ENCODE measurements around the gene EPN1. TPM values are rescaled to one million over a fixed set of nuclear protein-coding genes. Genes with fewer than 3 reads are reported as not detected.

Gene EPN1
- total and polyA plus RNA-seq, 2 of the 13 experiments (the other 11 are each of a cell fraction or from before 2014, with no cell fraction given): 28.9 to 31.7 TPM

DNA sequence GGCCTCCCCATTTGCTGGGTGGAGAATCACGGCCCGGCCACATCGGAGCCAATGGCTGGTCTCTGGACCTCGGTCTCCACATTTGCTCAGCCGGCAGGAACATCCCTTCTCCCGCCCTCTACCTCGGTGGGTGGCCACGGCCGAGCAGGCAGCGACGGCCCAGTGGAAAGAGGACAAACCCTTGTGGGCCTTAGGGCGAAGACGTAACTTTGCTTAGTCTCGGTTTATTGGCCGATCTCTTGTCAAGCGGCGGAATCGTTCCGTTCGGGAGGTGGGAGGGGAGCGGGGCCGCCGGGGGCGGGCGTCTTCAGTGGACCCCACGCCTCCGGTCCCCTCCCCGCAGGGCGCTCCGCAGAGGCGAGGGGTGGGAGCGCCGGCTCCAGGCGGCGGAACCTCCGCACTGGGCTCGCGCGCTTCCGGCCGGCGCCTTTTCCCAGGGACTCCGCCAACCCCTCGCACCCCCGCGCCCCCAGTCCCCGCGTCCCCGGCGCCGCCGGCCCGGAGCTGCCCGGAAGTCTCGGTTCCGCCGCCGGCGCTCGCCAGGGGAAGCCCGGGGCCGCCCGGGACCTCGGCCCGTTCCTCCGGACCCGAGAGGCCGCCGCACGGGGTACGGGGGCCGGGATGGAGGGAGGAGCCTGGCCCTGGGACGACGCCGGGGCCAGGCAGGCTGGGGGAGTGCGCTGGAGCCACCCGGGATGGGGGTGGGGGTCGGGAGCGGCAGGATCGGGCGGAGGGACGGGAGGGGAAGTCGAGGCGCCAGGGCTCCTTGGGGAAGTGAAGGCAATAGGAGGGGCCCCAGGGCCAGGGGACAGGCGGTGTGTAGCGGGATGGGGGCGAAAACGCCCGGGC, 34.2 kb upstream of the EPN1 start, which contains the start of gene ZNF580 (continued):
- TF ChIP-seq ZNF724P (CRISPR knock-in tag; IDR thresholded peaks at IDR 0.05; ENCODE audit: borderline replicate concordance) (0 out of 2 replicates have a peak, but pooled peaks have one; percentile 8), ZNF251 (CRISPR knock-in tag; IDR thresholded peaks at IDR 0.05) (no peak), ZBTB3 (CRISPR knock-in tag; IDR thresholded peaks at IDR 0.05; ENCODE audit: borderline replicate concordance, low read depth) (peak; percentile 53; the same call in 1 of the 2 replicates), GABPB1 (CRISPR knock-in tag; IDR thresholded peaks at IDR 0.05) (peak; percentile 90), CEBPB (IDR thresholded peaks at IDR 0.05; ENCODE audit: borderline replicate concordance, low read depth, low read length) (no peak), LCORL (IDR thresholded peaks at IDR 0.05) (no peak), LCORL (CRISPR knock-in tag; IDR thresholded peaks at IDR 0.05) (peak; percentile 15; the same call in 1 of the 2 replicates), ZBTB38 (CRISPR knock-in tag; IDR thresholded peaks at IDR 0.05) (no peak), STAT5B (CRISPR knock-in tag; IDR thresholded peaks at IDR 0.05) (0 out of 2 replicates have a peak, but pooled peaks have one; percentile 10), RBFOX2 (IDR thresholded peaks at IDR 0.05; ENCODE audit: low read depth, low read length) (peak; percentile 72), ZNF563 (CRISPR knock-in tag; IDR thresholded peaks at IDR 0.05) (peak; percentile 66; the same call in 1 of the 2 replicates), ATF7-NPFF (CRISPR knock-in tag; IDR thresholded peaks at IDR 0.05; ENCODE audit: low read depth) (no peak), GABPA (IDR thresholded peaks at IDR 0.05; ENCODE audit: low read depth, low read length) (peak; percentile 75), GABPA (CRISPR knock-in tag; IDR thresholded peaks at IDR 0.05; ENCODE audit: low read depth) (peak; percentile 58), ZNF564 (CRISPR knock-in tag; IDR thresholded peaks at IDR 0.05) (peak; percentile 13; the same call in 1 of the 2 replicates), DNMT1 (CRISPR knock-in tag; IDR thresholded peaks at IDR 0.05) (0 out of 2 replicates have a peak, but pooled peaks have one; percentile 77), MED13 (CRISPR knock-in tag; IDR thresholded peaks at IDR 0.05) (0 out of 2 replicates have a peak, but pooled peaks have one; percentile 58), SP1 (IDR thresholded peaks at IDR 0.05) (no peak), SP1 (CRISPR knock-in tag; IDR thresholded peaks at IDR 0.05) (no peak), TGIF2 (CRISPR knock-in tag; IDR thresholded peaks at IDR 0.05) (peak; percentile 25; the same call in 1 of the 2 replicates), NFYB (CRISPR knock-in tag; IDR thresholded peaks at IDR 0.05) (peak; percentile 36), ETV6 (CRISPR knock-in tag; conservative IDR thresholded peaks at IDR 0.05) (0 out of 2 replicates have a peak, but pooled peaks have one; percentile 12), KAT7 (CRISPR knock-in tag; IDR thresholded peaks at IDR 0.05; ENCODE audit: borderline replicate concordance) (peak; percentile 8; the same call in 1 of the 2 replicates), SMAD1 (CRISPR knock-in tag; IDR thresholded peaks at IDR 0.05; ENCODE audit: borderline replicate concordance, low read depth) (0 out of 2 replicates have a peak, but pooled peaks have one; percentile 14), ISL2 (CRISPR knock-in tag; IDR thresholded peaks at IDR 0.05) (peak; percentile 26; the same call in 1 of the 2 replicates), TCF12 (IDR thresholded peaks at IDR 0.05) (no peak), TCF12 (CRISPR knock-in tag; IDR thresholded peaks at IDR 0.05) (no peak), GATAD1 (CRISPR knock-in tag; IDR thresholded peaks at IDR 0.05) (peak; percentile 80)
- TF ChIP-seq, protein P1, sequence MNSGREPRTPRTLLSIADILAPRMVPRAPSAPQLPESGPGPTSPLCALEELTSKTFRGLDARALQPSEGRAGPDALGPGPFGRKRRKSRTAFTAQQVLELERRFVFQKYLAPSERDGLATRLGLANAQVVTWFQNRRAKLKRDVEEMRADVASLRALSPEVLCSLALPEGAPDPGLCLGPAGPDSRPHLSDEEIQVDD (CRISPR knock-in tag; IDR thresholded peaks at IDR 0.05; ENCODE audit: borderline replicate concordance): peak; percentile 10; the same call in 1 of the 2 replicates
- TF ChIP-seq, protein P2, sequence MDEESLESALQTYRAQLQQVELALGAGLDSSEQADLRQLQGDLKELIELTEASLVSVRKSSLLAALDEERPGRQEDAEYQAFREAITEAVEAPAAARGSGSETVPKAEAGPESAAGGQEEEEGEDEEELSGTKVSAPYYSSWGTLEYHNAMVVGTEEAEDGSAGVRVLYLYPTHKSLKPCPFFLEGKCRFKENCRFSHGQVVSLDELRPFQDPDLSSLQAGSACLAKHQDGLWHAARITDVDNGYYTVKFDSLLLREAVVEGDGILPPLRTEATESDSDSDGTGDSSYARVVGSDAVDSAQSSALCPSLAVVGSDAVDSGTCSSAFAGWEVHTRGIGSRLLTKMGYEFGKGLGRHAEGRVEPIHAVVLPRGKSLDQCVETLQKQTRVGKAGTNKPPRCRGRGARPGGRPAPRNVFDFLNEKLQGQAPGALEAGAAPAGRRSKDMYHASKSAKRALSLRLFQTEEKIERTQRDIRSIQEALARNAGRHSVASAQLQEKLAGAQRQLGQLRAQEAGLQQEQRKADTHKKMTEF (CRISPR knock-in tag; IDR thresholded peaks at IDR 0.05): peak; percentile 45; the same call in 1 of the 2 replicates
- TF ChIP-seq, protein P3, sequence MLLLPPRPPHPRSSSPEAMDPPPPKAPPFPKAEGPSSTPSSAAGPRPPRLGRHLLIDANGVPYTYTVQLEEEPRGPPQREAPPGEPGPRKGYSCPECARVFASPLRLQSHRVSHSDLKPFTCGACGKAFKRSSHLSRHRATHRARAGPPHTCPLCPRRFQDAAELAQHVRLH (CRISPR knock-in tag; IDR thresholded peaks at IDR 0.05; ENCODE audit: borderline replicate concordance, low read depth): peak; percentile 13; the same call in 1 of the 2 replicates
